GOT3 (cell line): ENCODE results near the gene MT1F.
"Not testable (repeated sequence)": the region's sequence is repeated elsewhere in the genome, so short reads cannot be mapped to it uniquely, and the experiment has no call there.

Source experiments
- DNase-seq: peaks from one replicate; lab custom pipeline; 2025; ENCODE audit warnings: mixed read lengths; lab: John Stamatoyannopoulos, UW

MT1F gene

DNA sequence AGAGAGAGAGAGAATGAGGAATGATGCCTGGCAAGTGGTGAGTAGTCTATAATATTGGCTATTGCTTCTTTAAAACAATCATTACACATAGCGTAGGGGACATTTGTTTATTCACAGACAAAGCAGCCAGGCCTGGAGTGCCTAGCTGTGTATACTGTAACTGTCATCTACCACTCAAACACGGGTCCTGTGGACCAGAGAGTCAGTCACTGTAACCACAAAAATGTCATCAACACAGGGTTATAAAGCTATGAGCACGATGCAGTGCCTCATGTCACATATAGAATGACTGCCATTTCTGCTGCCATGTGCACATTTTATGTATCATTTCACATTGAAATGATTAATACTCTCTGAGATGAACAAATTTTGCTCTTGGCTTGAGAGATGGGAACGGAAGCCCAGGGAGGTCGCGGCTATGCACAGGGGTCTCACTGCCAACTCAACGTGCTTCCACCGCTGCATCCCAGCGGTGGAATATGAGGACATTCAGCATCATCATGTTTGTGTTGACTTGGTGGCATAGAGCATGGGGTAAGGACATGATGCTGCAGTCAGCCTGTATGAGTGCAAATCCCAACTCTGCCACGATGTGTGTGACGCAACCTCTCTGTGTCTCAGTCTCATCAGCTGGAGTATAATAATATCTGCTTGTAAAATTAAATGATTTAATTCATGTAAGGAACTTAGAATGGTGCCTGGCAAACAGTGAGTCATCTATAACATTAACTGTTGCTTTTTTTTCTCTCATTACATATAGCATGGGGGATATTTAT, 15.2 kb downstream of the MT1F start:
- DNase-seq = no peak

DNA sequence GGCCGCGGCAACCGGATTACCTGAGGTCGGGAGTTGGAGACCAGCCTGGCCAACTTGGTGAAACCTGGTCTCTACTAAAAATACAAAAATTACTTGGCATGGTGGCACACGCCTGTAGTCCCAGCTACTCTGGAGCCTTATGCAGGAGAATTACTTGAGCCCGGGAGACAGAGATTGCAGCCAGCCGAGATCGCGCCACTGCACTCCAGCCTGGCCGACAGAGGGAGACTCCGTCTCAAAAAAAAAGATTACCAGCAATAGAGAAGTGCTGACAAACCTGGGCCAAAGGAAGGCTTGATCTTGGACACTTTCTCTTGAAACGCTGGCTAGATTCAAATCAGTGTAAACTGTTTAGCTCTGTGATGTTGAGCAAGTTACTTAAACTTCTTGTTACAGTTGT, 16.2 kb downstream of the MT1F start:
- no peak for DNase-seq

DNA sequence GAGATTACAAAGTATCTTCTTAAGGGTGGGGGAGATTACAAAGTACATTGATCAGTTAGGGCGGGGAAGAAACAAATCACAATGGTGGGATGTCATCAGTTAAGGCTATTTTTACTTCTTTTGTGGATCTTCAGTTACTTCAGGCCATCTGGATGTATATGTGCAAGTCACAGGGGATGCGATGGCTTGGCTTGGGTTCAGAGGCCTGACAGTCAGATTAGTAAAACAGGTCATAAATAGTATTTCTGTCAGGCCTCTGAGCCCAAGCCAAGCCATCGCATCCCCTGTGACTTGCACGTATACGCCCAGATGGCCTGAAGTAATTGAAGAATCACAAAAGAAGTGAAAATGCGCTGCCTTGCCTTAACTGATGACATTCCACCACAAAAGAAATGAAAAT, 16.8 kb downstream of the MT1F start:
- DNase-seq = not testable (repeated sequence)

DNA sequence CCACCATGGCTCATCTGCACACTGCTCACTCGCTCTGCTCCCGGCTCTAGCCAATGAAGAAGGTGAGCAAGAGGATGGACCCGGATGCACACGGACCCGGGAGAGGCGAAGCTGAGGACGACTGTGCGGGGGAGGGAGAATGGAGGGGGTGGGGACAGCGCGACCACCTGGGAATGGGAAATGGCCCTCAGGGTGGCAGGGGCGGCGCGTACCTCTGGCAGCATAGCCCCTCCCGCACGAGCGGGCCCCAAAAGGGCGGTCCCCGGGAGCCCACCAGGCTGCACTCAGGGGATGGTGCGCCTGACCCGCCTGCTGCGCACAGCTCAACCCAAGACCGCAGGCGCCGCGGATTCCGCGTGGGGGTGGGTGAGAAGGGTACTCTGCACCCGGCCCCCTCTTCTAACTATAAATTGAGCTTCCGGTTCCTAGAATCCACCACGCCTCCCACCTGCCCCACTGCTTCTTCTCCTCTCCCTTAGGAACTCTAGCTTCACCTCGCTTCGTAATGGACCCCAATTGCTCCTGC, 18.0 kb downstream of the MT1F start:
- no peak for DNase-seq

DNA sequence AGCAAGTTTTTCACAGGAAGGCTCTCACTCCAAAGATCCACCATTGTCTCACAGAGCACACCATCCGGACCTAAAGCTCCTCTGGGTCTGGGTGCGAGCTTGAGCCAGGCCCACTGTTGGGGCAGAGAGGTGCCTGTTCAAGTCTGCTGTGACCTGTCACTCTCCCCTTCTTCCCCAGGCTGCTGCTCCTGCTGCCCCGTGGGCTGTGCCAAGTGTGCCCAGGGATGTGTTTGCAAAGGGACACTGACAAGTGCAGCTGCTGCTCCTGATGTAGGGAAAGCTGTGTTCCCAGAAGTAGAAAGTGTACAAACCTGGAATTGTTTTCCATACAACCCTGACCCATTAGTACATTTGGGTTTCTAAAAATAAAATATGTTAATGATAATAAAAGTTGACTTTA, 19.7 kb downstream of the MT1F start:
- no peak for DNase-seq

DNA sequence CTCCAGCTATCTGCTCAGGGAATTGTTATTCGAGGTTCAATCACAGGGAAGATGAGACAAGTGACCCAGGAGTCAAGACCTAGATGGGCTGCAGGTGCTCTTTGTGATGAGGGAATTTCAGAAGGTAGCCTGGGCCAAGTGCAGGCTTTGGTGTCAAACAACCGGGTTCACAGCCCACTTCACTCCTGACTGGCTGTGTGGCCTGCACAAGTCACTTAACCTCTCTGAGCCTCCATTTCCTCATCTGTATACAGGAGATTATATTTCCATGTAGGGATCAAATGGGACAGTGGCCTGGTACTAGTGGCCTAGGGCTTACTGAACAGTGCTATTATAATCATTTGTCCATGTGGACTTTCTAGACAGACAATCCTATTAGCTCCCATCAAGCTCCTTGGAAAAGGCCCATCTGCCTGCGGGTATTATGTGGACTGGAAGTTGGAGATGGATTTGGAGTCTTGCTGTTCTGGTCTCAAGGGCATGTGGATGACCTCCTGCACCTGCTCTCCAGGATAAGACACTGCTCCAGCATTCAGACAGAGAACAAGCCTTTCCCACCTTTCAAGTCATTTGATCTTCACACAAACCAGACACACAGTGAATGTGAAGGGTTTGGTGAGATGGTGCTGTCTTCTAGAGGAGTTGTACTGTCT, 21.4 kb downstream of the MT1F start:
- DNase-seq = no peak

DNA sequence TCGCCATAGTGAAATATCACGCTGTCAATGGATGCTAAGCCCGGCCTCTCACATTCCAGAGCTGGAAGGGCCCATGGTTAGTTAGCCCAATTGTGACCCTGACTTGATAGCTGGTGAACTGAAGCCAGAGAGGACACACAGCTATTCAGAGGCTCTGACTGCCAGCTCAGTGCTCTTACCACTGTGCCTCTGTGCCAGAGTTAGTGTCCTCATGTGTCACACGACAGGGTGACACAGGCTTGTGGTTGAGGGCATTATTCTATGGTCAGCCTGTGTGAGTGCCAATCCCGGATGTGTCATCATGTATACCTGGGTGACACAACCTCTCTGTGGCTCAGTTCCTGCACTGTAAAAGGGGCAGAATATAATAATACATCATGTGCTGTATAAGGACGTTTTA, 22.1 kb downstream of the MT1F start:
- no peak for DNase-seq

DNA sequence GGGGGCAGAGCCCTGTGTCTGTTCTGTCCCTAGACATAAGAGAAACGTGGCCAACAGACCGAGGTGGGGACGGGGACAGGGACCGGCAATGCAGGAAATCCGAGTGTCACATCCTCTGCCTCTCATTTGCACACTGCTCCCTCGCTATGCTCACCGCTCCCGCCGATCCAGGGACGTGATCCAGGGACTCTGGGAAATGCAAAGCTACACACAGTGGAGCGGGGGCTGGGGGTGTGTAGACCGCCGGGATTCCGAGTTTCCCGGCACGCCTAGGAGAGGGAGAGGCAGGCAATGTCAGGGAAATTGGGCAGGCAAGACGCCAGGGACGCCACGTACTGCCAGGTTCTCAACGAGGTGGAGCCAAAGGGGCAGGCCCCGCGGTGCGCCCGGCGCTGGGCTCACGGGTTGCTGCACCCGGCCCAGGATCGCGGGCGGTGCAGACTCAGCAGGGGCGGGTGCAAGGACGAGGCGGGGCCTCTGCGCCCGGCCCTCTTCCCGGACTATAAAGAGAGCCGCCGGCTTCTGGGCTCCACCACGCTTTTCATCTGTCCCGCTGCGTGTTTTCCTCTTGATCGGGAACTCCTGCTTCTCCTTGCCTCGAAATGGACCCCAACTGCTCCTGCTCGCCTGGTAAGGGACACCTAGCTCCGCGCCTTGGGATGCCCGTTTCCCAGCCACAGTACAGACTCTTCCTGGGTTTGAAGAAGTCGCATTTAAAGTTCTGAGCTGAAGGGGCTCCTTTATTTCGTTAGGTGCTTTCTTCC, 24.4 kb downstream of the MT1F start, which contains the start of gene MT1X:
Gene MT1X, plus strand, starts transcription at position 532 of the 764 bp plus-strand sequence. Its CDS starts 71 bp downstream, at position 603.
- DNase-seq = peak; percentile 76

DNA sequence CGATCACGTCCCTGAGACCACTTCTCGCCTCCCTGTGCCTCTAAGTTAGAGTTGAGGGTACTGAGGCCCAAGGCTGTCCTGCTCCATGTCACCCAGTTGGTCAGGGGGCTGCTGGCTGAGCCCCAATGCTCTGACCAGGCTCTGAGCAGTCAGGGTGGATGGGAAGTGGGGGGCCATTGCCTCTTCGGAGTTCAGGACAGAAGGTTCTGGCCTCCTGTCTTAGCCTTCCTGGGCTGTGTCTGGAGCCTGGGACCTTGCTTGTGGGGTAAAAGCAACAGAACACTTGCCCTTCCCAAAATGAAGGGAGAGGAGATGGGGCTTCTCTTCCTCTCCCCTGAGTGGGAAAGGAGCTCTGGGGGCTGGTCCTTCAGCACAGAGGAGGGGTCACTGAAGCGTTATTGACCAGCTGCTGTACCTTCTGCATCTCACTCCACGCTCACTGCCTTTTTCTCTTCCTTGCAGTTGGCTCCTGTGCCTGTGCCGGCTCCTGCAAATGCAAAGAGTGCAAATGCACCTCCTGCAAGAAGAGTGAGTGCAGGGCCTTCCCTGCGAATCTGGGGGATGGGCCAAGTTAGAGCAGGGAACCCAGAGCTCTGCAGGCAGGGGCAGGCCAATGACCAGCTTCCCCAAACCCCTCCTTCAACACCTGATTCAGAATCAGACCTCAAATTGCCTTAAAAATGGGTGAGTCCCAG, 25.1 kb downstream of the MT1F start:
- no peak for DNase-seq

DNA sequence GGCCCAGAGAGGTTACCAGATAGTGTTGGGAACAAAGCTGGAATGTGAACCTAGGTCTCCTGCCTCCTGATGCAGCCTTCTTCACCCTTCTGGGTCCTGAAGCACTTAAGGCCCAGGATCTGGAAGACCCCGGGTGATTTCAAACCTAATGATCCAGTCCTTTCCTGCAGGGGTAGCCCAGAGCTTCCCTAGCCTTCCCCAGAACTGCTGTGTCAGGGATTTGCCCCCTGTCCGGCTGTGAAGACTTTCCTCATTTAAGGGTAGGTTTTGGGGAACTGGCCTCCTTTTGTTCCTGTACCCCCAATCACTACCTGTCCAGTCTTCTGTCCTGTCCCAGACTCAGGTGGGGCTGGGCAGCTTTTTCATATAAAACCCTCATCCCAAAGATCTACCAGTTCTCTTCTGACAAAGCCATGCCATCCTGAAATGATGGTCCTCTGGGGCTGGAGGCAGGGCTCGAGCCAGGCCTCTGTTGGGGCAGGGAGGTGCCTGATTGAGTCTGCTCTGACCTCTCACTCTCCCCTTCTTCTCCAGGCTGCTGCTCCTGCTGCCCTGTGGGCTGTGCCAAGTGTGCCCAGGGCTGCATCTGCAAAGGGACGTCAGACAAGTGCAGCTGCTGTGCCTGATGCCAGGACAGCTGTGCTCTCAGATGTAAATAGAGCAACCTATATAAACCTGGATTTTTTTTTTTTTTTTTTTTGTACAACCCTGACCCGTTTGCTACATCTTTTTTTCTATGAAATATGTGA, 25.8 kb downstream of the MT1F start:
- DNase-seq = no peak

DNA sequence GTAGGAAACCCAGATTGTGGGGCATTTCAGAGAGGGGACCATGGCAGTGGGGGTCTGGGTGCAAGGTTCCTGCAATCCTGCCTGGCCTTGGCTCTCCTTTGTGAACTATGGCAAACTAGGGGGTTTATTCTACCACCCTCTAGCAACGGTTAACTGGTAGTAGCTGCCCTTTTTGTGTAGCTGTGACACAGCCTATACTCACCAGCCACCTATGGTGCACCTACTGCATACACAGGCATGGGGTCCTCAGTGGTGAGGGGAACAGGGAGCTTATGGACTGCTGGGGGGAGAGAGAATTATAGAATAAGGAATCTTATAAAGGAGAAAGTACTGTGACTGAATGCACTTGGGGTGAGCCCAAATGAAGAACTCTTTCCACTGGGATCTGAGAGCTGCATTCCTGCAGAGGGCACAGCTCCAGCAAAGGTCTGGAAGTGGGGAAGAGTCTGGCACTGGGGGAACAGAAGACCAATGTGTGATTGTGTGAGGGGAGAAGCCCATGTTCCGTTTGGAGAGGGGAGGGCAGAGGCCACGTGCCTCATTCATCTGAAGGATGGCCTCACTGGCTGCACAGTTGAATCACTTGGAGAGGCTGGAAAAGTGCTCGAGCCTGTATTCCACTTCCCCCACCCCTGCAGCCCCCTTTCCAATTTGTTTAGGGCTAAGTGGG, 26.6 kb downstream of the MT1F start:
- DNase-seq = no peak

DNA sequence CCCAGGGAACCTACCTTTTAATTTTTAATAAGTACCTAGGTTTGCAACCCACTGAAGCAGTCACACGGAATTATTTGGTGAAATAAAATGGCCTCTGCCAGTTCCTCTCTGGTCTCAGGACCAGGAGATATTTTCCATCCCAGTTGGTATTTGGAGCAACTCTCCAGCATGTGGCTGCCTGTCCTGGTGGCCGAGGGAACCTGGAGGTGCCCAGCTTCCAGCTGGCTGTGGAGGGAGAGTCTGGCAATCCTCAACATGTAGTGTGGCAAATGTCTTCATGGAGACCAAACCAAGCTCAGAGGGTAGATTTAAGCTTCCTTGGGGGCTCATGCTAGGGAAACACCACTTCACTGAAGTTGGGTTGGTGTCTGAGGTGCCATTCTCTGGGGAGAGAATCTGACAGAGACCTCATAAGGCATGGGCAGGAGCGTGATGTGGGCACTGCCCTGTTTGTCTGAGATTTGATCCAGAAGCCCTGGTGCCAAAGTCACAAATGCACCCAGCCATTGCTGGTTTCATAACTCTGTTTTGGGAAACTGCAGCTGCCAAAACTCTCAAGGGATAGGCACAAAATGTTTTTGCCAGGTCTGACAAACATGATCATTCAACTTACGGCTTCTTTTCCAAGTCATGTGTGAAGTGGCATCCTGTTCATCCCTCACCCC, 27.3 kb downstream of the MT1F start:
- DNase-seq = no peak

DNA sequence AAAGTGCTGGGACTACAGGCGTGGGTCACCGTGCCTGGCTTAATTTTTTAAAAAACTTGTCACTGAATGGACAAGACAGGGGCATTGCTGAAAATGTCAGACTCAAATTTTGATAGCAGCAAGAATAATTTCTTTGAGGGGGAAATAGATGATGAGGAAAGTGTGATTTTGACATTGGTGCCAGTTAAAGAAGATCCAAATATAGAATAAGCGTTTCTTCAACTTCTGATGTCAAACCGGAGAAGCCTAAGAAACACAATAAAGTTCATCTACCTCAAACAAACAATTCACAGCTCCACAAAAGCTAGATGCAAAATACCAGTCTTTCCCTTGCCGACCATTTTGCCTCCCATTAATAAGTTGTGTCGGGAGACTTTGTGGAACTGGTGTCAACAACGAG, 29.0 kb downstream of the MT1F start:
- DNase-seq = no peak

DNA sequence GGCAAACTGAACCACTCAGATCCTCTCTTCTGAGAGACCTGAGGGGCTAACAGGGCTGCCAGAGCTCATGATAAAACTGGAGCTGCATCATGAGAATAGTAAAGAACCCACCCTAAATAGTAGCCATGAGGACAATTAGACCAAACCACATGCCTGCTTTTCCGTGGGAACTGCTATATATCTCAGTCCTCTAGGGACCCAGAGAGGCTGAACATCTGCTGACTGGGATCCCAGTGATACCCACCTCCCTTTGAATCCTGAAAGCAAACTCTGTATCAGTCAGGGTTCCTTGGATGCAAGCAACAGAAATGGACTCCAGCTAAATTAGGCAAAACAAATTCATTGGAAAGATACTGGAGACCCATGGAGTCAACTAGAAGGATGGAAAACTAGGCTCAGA, 31.0 kb downstream of the MT1F start:
- no peak for DNase-seq

DNA sequence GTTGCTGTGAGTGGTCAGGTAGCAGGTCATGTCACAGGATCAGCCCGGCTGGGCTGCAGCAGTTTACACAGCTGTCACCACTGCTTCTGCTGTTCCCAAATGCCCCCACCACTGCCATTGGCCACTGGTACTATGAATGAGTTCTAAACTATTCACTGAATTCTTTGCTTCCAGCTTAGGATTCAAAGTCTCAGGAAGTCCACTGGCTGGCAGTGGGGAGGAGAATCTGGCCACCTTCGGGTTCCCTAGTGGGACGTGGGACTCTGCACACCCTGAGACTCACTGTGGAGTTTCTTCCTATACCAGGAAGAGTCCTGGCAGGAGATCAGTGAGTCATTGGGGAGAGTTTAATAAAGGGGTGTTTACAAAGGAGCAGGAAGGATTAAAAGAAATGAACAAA, 31.4 kb downstream of the MT1F start:
- DNase-seq = no peak

DNA sequence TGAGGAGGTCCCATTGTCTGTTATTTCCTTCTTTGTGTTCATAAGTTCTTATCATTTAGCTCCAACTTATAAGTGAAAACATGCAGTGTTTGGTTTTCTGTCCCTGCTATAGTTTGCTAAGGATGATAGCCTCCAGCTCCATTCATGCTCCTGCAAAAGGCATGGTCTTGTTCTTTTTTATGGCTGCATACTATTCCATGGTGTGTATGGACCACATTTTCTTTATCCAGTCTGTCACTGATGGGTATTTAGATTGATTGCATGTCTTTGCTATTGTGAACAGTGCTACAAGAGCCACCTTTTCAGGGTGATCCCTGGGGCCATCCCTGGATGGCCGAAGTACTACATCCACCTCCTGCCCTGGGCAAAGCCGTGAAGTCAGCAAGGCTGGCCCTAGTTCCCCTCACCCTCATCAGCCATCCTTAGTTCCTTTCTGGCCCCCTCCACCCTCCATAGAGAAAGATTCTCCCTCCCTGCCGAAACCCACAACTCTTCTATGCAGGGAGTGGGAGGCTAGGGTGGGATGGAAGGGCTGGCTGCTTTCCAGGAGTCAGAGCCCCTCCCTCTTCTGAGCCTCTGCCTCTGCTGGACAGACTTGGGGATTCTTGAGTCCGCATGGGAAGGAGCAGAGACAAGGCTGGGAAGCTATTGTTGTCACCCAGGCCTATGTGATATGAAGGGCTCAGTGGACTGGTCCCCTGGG, 32.8 kb downstream of the MT1F start:
- DNase-seq = no peak

DNA sequence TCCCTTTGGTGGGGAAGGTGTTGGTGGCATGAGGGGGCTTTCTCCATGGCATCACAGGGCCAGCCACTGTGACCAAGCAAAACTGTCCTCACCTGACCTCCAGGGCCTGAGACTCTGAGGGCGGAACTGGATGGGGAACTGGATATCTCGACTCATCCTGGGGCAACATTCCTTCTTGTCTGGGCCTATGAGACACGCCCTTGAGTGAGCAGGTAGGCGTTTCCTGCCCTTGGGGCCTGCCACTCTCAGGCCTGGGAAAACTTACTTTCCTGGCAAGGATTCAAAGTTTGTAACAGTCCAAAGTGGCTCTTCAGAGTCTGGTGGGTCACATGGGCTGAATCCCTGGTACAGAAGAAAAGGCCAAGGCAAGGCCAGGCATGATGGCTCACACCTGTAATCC, 34.1 kb downstream of the MT1F start:
- no peak for DNase-seq

DNA sequence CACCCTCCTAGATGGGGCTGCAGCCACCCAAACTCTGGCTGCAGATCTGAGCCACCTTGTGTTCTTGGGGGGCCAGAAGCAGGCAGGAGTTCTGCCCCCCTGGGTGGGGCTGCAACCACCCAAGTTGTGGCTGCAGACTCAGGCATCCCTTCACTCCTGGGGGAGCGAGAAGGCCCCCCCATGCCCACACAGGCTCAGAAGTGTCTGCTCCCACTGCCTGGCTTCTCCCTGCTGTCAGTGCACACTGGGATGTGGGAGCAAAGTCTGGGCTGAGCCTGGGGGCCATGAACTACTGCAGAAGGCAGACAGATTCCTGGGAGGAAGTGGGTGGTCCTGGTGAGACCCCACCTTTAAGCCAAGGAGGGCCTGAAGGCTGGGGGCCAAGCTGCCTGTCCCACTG, 37.5 kb downstream of the MT1F start:
- DNase-seq = no peak

DNA sequence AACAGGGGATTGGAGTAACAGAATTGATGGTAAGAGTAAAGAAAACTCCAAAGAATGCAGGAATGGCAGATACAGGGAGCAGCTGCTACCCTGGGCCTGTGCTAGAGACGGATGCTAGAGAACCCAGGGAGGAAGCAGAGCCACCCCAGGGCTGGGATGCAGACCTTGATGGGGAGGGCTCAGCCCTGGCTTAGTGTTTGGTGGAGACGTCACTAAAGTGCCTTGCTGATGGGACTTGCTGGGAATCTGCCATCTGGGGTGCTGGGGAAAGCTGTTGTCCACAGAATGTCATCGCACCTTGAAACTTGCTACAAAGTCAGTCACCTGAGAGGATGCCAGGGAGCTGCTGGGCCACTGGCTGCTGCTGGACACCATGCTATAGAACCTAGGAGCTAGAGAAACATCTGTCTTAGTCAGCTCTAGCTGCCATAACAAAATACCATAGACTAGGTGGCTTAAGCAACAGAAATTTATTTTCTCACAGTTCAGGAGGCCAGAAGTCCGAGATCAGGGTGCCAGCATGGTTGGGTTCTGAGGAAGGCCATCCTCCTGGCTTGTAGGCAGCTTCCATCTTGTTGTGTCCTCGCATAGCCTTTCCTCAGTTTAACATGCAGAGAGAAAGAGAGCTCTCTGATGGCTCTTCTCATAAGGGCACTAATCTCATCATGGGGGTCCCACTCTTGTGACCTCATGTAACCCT, 39.8 kb downstream of the MT1F start:
- DNase-seq = no peak
